Hematopoietic multipotent progenitor cell treated with erythropoietin and hydrocortisone succinate and interleukin-3 and kit ligand, for 15 days (in vitro differentiated cells): ENCODE measurements around the gene LRRC75B.
"Not testable (repeated sequence)": the region's sequence is repeated elsewhere in the genome, so short reads cannot be mapped to it uniquely, and the experiment has no call there.

Experiments used
- DNase-seq: peaks from one replicate; pipeline ENCODE4 v3.0.0-alpha.2; 2015; ENCODE audit warnings: low spot score

The LRRC75B gene

DNA sequence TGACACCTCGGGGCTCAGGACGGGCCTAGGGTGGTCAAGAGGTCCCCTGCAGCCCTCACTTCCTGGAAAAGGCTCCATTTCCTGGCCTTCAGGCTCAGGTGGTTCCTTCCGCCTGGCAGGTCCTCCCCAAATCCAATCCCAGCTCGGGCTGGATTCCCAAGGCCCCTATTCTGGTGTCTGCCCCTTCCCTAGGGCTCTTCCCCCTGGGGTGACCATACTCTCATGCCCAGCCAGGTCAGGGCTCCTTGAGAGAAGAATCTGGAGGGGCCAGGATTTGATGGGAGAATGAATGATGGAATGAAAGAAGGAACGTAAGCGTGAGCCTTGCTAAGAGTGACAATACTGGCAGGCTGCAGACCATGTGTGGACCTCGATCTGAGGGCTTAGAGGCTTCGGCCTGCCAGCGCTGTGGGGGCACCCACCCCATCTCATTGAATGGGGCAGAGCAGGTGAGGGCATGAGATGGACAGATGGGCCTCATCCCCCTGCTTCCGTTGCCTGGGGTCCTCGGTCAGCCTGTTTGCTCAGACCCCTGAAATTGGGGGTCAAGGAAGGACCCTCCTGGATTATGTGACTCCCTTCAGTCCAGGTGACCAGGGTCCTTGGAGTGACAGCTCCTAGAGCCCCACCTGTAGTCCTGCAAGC, 9.4 kb upstream of the LRRC75B start:
- DNase-seq: peak; percentile 6

DNA sequence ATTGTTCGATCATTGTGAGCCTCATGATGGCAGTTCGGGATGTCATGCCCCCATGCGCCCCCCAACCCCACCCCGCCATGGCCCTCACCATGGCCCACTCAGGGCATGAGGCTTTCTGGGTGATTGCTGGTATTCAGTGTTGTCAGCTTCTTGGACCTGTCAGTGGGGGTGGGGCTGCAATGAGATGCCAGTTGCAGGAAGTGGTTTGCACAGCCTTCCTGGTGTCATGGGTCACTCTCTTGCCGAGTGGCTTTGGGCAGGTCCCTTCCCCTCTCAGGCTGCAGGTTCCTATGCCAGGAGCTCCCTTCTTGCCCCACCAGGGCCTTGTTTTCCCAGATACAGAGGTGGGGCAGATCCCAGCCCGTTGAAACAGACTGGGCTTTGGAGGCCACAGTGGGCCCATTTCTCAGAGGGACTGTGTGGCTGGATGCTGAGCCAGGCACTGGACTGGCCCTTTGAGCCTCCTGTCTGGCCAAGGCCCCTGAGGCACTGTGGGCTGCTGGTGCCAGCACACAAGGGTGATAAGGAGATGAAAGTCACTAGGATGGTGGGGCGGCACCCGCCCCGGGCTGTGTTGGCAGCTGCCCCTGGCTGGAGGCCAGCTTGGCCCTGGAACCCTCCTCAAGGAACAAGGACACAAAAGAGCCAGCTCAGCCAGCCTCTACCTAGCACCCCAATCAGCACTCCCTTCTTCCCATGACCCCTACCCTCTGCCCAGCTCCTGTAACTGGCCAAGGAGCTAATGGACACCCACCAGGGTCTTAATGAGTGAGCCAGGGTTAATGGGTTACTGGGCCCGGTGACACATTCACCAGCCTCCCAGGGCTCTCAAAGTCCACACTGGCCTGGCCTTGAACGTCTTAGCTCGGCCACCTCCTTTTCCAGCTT, 8.6 kb upstream of the LRRC75B start:
- DNase-seq: peak; percentile 93

- DNase-seq: peak; percentile 34
Observed at GRCh38 chr22:24599958-24600715, 7.3 kb upstream of the LRRC75B start.

GRCh38 chr22:24599514-24599913, 6.6 kb upstream of the LRRC75B start:
- peak; percentile 1 for DNase-seq

GRCh38 chr22:24597076-24597475, 4.2 kb upstream of the LRRC75B start:
- DNase-seq: not testable (repeated sequence)

DNA sequence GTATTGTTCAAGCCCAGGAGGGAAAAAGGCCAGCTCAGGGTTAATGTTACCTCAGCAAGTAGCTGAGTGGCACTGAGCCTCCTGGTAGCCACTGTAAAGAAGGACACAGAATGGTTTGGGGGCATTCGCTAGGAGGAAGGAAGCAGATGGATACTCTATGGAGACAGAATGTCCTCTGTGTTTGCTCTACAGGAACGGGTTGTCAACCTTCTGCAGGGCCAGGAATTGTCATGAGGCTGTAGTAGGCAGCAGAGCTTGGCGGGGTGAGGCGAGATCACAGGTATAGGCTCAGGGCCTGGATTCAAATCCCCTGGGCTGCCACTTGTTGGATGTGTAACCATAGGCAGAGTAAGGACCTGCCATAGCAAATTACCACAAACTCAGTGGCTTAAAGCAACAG, 3.0 kb upstream of the LRRC75B start:
- DNase-seq: no peak

- no peak for DNase-seq
Observed at GRCh38 chr22:24595228-24595627, 2.4 kb upstream of the LRRC75B start.

- no peak for DNase-seq
Observed at GRCh38 chr22:24594569-24595120, 1.8 kb upstream of the LRRC75B start.

DNA sequence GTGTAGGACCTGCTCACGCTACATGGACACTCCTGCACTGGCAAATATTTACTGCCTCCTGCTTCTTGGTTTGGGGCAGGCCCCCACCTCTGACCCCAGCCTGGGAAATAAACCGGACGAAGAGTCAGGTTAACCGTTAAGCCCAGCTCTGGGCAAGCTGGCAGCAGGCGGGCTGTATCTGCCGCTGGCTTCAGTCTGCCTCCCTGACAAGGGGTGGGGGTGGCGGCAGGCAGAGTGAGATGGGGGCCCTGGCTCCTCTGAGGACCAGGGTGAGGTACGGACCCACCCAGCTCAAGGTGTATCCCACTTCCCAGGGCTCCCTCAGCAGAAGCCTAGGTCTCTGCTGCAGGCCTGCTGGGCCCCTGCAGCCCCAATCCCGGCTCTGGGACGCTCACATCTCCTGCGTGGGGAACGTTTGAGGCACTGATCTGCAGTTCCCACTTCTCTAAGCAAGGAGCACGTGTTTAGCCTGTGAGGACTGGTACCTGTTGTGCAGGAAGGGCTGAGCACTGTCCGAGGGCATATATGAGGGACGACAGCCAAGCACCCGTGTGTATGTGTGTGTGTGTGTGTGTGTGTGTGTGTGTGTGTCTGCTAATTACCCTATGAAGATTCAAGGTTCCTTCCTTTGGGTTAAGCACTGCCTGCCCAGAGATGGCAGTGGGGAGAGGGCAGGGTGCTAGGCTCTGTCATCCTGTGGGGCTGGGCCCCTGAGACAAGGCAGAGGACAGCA, 1.1 kb upstream of the LRRC75B start:
- DNase-seq: no peak

GRCh38 chr22:24593559-24593835, 624 bp upstream of the LRRC75B start:
- not testable (repeated sequence) for DNase-seq

- DNase-seq: no peak
Observed at GRCh38 chr22:24592058-24592850, 619 bp downstream of the LRRC75B start.

- no peak for DNase-seq
Observed at GRCh38 chr22:24591286-24591830, 1.5 kb downstream of the LRRC75B start.

DNA sequence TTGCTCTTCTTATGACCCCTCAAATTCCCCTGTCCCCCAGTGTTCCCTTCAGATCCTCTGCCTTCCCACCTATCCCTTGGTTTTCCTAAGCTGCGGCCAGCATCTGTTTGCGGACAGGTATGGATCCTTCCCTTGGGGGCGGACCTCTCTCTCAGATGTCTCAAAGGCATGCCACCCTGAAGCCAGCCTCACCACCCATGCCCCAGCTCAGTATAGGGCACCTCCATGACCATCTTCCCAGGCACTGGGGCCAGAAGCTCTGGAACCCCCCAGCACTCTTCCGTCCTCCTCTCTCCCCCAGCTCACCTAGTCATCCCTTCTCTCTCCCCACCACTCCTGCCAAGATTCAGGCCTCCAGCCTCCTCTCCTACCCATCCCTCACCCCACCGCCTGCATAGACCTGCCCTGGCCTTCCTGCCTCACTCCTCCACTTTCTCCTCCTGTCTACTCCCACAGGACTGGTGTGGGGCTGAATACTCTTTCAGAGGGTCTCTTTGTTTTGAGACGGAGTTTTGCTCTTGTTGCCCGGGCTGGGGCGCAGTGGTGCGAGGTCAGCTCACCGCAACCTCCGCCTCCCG, 2.2 kb downstream of the LRRC75B start:
- no peak for DNase-seq

DNA sequence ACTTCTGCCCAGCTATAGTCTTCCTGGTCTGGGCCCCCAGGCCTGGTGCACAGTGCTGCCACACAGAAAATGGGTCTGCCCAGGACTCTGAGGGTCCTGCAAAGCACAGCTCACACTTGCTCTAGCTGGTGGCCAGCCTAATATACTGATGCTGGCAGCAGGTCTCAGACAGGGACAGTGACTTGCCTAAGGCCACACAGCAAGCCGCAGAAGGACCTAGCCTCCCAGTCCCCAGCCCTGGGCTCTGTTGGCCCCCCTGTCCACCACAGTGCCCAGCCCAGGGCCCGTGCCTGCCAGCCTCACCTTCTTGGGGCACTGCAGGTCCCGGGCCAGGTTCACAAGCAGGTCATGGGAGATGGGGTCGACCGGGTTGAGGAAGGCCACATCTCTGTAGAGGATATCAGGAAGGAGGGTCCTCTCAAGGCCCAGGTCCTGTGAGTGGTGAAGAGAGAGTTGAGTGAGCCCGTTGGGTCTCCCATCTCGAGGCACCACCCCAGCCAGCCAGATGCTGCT, 3.3 kb downstream of the LRRC75B start:
- DNase-seq: no peak

DNA sequence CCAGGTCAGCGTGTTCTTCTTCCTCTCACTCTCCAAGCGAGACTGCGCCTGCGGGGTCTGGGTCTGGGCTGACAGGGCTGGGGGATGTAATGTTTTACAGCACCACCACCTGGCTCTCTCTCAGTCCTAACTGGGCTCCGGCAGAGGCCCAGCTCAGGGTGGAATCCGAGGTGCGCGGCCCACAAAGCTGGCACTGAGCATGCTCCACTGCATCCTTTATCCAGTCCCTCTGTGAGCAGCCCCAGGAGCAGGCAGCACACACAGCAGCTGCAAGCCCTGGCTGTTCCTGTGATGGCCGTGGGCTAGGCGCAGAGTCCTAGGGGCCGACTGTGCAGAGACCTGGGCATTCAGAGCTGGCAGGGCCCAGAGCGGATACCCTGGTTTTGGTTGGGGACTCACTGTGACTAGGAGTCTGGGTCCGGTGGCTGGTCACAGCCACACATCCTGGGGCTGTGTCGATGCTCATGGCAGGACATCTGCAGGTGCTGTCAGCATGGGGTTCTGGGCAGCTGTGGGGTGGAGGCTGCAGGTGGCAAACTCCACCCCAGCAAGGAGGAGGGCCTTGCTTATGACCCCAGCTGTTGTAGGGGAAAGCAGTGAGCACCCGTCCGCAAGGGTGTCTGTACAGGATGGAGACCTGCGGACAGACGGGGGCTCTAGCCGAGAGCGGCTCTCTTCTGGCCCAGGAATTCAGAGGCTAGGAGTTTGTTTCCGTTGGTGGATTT, 4.0 kb downstream of the LRRC75B start:
- no peak for DNase-seq

DNA sequence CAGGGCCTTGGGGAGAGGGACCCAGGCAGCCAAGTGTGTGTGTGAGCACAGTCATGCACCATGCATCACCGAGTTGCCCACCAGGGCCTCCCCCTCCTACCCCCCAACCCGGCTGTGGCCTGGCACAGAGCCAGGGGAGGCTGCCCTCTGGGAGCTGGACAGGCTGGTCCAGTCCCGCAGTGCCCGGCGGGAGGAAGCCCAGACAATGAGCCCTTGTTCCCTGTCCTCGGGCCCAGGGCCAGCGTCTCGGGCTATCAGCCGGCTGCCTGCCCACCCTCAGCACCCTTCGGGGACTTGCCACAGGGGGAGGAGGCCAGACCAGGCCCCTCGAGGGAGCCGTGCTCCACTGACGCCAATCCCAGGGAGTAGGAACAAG, 4.5 kb downstream of the LRRC75B start:
- DNase-seq: no peak

DNA sequence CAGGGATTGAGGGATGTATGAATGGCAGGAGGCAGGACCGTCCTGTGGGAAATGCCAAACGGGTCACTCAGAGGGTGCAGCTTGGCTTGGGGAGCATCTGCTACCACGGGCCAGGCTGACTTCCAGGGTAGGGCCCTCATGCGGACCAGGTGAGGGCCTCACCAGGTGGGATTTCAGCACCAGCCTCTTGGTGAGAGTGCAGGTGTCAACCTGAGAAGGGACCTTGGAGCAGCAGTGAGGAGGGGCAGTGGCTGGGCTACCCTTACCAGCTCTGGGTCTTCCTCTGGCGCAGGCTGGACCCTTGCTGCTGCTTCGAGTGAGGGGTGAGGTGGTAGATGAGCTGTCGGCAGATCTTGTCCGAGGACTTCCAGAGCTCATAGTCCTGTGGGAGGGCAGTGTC, 4.9 kb downstream of the LRRC75B start:
- no peak for DNase-seq

GRCh38 chr22:24587251-24587650, 5.6 kb downstream of the LRRC75B start:
- DNase-seq: no peak

- no peak for DNase-seq
Observed at GRCh38 chr22:24585927-24586546, 6.8 kb downstream of the LRRC75B start.
